Measurements from ENCODE around the gene DLG2. TPM values are rescaled to one million over a fixed set of nuclear protein-coding genes. Genes with fewer than 3 reads are reported as not detected.

The DLG2 gene
- total RNA-seq, 1 donor from 2014 or later = 2.1 TPM

DNA sequence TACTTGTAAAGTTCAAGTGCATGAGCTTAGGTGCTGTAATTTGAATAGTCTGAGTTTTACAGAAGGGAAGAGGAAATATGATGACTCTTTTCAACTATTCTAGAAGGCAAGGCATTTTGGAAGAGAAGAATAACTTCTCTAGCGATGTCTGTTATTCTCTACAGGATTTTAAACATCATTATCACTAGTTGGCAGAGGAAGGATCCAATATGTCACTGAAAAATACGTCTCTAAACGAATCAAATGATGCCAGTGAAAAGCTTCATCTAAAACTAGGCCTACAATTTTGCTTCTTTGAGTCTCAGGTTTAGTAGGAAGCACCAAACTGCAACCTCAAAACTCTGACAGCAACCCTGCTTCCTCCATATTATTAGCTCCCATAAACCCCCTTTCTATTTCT lies 581.4 kb downstream of the DLG2 start:
- TF ChIP-seq, protein P1, sequence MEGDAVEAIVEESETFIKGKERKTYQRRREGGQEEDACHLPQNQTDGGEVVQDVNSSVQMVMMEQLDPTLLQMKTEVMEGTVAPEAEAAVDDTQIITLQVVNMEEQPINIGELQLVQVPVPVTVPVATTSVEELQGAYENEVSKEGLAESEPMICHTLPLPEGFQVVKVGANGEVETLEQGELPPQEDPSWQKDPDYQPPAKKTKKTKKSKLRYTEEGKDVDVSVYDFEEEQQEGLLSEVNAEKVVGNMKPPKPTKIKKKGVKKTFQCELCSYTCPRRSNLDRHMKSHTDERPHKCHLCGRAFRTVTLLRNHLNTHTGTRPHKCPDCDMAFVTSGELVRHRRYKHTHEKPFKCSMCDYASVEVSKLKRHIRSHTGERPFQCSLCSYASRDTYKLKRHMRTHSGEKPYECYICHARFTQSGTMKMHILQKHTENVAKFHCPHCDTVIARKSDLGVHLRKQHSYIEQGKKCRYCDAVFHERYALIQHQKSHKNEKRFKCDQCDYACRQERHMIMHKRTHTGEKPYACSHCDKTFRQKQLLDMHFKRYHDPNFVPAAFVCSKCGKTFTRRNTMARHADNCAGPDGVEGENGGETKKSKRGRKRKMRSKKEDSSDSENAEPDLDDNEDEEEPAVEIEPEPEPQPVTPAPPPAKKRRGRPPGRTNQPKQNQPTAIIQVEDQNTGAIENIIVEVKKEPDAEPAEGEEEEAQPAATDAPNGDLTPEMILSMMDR (conservative IDR thresholded peaks at IDR 0.05) = no peak
- Mint-ChIP-seq H3K4me1 (no peaks in the 10 kb centered on the region), H3K9me3 (no peaks in the 10 kb centered on the region), H3K36me3 (ENCODE audit: low read depth) (no peaks in the 10 kb centered on the region), H3K4me3 (no peak overlapping the region), H3K27me3 (ENCODE audit: low read depth) (no peaks in the 10 kb centered on the region), H3K27ac (ENCODE audit: unreplicated experiment) (no peak overlapping the region)
- DNase-seq (ENCODE audit: low read depth, low spot score) = no peak

DNA sequence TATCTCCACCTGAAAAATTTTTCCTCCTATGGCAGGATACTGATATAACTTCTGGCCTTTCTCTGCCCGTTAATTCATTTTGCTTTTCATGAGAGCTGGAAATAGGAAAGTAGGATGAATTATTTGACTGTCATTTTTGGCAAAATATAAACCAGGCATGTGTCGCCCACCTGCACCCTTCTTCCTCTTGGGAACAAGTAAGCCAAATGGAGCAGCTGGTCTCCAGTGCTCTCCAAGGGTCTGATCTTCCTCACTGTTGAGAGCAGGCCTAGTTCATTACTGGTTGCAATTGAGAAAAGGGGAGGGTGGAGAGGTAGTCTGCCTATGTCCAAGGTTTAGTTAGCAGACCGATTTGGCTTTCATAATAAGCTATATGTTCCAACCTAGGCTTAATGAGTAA lies 582.2 kb downstream of the DLG2 start:
- TF ChIP-seq, protein P1 (conservative IDR thresholded peaks at IDR 0.05) = no peak
- no peak overlapping the region for H3K4me3 Mint-ChIP-seq
- no peak for DNase-seq (ENCODE audit: low read depth, low spot score)
- H3K9me3 Mint-ChIP-seq = no peaks in the 10 kb centered on the region
- H3K27me3 Mint-ChIP-seq (ENCODE audit: low read depth) = no peaks in the 10 kb centered on the region
- no peaks in the 10 kb centered on the region for H3K36me3 Mint-ChIP-seq (ENCODE audit: low read depth)
- no peaks in the 10 kb centered on the region for H3K4me1 Mint-ChIP-seq
- no peak overlapping the region for H3K27ac Mint-ChIP-seq (ENCODE audit: unreplicated experiment)

DNA sequence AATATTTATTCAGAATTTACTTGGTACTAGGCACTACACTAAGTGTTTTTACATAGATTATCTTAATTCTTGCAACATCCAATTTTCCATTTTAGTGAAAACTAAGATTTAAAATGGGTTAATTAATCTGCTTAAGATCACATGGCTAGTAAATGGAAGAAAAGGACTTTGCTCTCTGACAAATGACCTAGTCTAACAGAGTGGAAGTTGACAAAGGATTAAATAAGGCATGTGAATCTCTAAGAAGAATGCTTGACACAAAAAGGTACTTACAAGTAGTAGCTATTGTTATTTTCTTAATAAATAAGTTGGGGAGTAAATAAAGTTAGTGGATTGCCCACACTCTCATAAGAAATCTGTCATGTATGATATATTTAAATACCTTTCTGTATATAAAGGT lies 584.8 kb downstream of the DLG2 start:
- TF ChIP-seq, protein P1 (conservative IDR thresholded peaks at IDR 0.05) = no peak
- Mint-ChIP-seq H3K27ac (ENCODE audit: unreplicated experiment) (no peak overlapping the region), H3K36me3 (ENCODE audit: low read depth) (no peaks in the 10 kb centered on the region), H3K27me3 (ENCODE audit: low read depth) (no peaks in the 10 kb centered on the region), H3K4me1 (no peaks in the 10 kb centered on the region), H3K4me3 (no peak overlapping the region), H3K9me3 (no peaks in the 10 kb centered on the region)
- no peak for DNase-seq (ENCODE audit: low read depth, low spot score)

DNA sequence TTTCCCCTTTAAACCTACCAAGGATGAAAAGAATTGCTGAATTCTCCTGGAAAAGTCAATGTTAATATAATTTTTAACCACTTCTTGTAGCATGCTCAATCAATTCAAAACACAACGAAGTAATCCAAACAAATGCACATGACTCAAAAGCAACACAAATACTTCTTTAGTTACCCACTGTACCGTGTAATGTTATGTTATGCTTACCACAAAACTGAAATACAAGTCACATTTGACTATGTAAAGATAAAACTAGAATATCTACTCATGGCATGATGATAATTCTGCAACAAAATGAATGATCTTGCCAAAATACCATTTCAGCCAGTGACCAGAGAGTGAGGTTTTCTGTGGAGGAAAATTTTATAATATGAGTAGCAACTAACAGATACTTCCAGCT lies 587.0 kb downstream of the DLG2 start:
- no peaks in the 10 kb centered on the region for H3K9me3 Mint-ChIP-seq
- H3K4me1 Mint-ChIP-seq = no peaks in the 10 kb centered on the region
- no peaks in the 10 kb centered on the region for H3K36me3 Mint-ChIP-seq (ENCODE audit: low read depth)
- no peak for DNase-seq (ENCODE audit: low read depth, low spot score)
- TF ChIP-seq, protein P1 (conservative IDR thresholded peaks at IDR 0.05) = no peak
- no peak overlapping the region for H3K27ac Mint-ChIP-seq (ENCODE audit: unreplicated experiment)
- H3K4me3 Mint-ChIP-seq = no peak overlapping the region
- no peaks in the 10 kb centered on the region for H3K27me3 Mint-ChIP-seq (ENCODE audit: low read depth)

DNA sequence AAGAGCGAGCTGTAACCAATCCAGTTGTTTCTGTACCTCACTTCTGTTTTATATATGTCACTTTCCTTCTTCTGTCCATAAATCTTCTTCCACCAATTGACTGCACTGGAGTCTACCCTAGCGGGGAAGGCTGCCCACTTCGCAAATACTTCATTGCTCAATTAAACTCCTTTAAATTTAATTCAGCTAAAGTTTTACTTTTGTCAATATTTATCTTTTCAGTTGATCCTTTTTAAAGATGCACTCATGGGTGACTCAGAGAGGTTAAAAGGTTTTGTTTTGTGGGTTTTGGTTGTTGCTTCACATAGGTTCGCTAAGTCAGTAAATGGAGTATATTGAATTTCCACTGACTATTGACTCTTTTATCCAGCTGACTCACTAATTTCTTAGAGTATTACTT lies 597.2 kb downstream of the DLG2 start:
- DNase-seq (ENCODE audit: low read depth, low spot score) = no peak
- TF ChIP-seq, protein P1 (conservative IDR thresholded peaks at IDR 0.05) = no peak
- Mint-ChIP-seq H3K4me3 (no peak overlapping the region), H3K4me1 (no peaks in the 10 kb centered on the region), H3K27me3 (ENCODE audit: low read depth) (no peaks in the 10 kb centered on the region), H3K27ac (ENCODE audit: unreplicated experiment) (no peak overlapping the region), H3K36me3 (ENCODE audit: low read depth) (no peaks in the 10 kb centered on the region), H3K9me3 (no peaks in the 10 kb centered on the region)
